ENCODE data around the gene ZNF560.
"Not testable (repeated sequence)": the region's sequence is repeated elsewhere in the genome, so short reads cannot be mapped to it uniquely, and the experiment has no call there.

The ZNF560 gene

GRCh38 chr19:9498183-9498902, at the start of gene ZNF560:
Gene ZNF560 (minus strand): TSS chr19:9498616. CDS start chr19:9475313, 23,303 bp downstream.
- no peak for DNase-seq

GRCh38 chr19:9547870-9548269, 49.5 kb upstream of the ZNF560 start:
- no peak for DNase-seq

- DNase-seq = not testable (repeated sequence)
Observed at GRCh38 chr19:9541281-9541680, 42.9 kb upstream of the ZNF560 start.

GRCh38 chr19:9539921-9540320, 41.5 kb upstream of the ZNF560 start:
- DNase-seq = not testable (repeated sequence)

- not testable (repeated sequence) for DNase-seq
Observed at GRCh38 chr19:9539201-9539600, 40.8 kb upstream of the ZNF560 start.

- peak; percentile 88 for DNase-seq
Observed at GRCh38 chr19:9538183-9539058, 40.0 kb upstream of the ZNF560 start, which contains the start of gene ZNF426. Gene ZNF426 (minus strand): TSS chr19:9538645. CDS start chr19:9536232, 2,413 bp downstream.

- DNase-seq = no peak
Observed at GRCh38 chr19:9535934-9536333, 37.5 kb upstream of the ZNF560 start.

GRCh38 chr19:9531933-9532332, 33.5 kb upstream of the ZNF560 start:
- no peak for DNase-seq

- DNase-seq = no peak
Observed at GRCh38 chr19:9528757-9529336, 30.4 kb upstream of the ZNF560 start.

GRCh38 chr19:9523885-9524474, 25.6 kb upstream of the ZNF560 start:
- no peak for DNase-seq

- DNase-seq = no peak
Observed at GRCh38 chr19:9507285-9507684, 8.9 kb upstream of the ZNF560 start.

- DNase-seq = no peak
Observed at GRCh38 chr19:9500796-9501195, 2.4 kb upstream of the ZNF560 start.

- DNase-seq = no peak
Observed at GRCh38 chr19:9494096-9494495, 4.3 kb downstream of the ZNF560 start.

- DNase-seq = no peak
Observed at GRCh38 chr19:9487016-9487415, 11.4 kb downstream of the ZNF560 start.

GRCh38 chr19:9485140-9485539, 13.3 kb downstream of the ZNF560 start:
- DNase-seq = no peak

- DNase-seq = no peak
Observed at GRCh38 chr19:9474975-9475374, 23.4 kb downstream of the ZNF560 start.

GRCh38 chr19:9467161-9467560, 31.3 kb downstream of the ZNF560 start:
- DNase-seq = no peak

- DNase-seq = no peak
Observed at GRCh38 chr19:9461938-9462337, 36.5 kb downstream of the ZNF560 start.

GRCh38 chr19:9456018-9456689, 42.3 kb downstream of the ZNF560 start:
- DNase-seq = no peak

- no peak for DNase-seq
Observed at GRCh38 chr19:9453953-9454352, 44.5 kb downstream of the ZNF560 start.

GRCh38 chr19:9445037-9445436, 53.4 kb downstream of the ZNF560 start:
- DNase-seq = no peak

- no peak for DNase-seq
Observed at GRCh38 chr19:9436358-9436757, 62.1 kb downstream of the ZNF560 start.
